GM19455 (cell line): Measurements from ENCODE around the gene STX1A.
A peak's percentile ranks its signal among the peaks of the same experiment; 100 is the strongest.

Experiments used
- ATAC-seq: cut with Tn5 transposase; IDR thresholded peaks from one replicate; pipeline ENCODE4 v1.9.1; 2021; ENCODE audit not compliant: unreplicated experiment

Gene STX1A

DNA sequence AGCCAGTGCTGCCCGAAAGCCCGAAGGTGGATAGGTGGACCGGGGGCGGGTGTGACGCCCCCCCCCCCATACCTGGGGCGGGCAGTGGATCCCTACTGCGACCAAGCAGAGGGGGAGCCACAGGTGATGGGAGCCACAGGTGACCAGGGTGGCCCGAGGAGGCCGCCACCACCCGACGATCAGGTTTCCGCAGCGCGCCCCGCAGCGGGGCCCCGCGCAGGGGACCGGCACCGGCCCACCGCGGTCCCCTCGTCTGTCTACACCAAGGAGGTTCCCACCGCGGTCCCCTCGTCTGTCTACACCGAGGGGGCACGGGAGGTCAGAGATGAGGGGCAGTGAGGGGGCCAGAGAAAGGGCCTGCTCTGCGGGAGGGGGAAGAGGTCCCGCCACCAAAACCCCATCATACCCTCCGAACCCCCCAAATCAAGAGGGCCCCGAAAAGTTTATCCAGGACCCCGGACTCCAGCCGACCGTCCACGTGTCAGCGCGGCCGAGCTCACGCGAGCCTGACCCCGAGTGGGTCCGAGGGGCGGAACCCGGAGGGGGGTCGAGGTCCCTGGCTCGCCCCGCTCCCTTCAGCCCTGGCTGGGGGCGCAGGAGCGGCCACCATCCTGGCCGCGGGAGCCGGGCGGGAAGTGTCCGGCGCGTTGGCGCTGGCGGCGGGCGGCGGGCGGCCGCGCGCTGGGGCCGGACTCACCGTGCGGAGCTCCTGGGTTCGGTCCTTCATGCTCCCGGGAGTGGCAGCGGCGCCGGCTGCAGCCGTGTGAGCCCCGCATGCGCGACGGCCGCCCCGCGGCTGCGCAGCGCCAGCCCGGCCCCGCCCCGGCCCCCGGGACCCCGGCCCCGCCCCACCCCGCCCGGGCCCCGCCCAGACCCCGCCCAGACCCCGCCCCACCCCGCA lies at the start of gene STX1A:
Gene STX1A (minus strand): TSS at position 765 of the 901 bp plus-strand sequence. CDS start 38 bp downstream, at position 727.
- peak; percentile 66 for ATAC-seq

DNA sequence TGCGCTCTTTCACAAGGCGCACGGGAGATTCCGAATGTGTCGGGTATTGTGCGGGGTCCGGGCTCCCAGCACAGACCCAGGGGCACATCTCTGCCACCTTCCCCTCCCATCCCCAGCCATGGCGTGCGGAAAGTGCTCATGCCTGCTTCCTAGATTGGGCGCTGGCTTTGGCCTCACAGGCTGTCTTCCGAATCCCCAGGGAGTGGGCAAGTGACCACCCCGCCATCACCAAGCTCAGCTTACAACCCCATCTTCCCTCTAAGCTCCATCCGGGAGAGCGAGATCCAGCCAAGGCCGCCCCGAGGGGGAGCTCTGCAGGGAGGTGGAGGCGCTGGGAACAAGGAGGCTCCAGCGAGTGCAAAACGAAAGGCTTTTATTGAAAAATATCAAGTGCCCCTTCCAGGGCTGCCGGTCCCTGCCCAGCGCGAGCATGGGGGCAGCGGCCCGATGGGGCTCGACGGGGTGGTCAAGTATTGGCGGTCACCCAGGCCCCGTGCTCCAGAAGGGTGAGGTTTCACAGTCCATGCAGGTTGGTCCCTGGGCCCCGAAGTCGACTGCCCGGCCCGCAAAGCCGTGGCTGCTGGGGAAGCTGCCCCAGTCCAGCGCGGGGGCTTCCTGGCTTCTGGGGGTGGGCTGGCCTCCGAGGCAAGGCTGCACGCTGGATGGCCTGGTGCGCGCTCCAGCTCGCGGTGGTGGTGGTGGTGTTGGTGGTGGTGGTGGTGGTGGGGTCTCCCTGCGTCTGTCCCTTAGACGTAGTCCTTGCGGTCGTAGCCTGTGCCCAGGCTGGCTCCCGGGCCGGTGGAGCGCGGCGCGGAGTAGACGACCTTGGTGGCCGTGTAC lies 49.4 kb upstream of the STX1A start:
- no peak for ATAC-seq

DNA sequence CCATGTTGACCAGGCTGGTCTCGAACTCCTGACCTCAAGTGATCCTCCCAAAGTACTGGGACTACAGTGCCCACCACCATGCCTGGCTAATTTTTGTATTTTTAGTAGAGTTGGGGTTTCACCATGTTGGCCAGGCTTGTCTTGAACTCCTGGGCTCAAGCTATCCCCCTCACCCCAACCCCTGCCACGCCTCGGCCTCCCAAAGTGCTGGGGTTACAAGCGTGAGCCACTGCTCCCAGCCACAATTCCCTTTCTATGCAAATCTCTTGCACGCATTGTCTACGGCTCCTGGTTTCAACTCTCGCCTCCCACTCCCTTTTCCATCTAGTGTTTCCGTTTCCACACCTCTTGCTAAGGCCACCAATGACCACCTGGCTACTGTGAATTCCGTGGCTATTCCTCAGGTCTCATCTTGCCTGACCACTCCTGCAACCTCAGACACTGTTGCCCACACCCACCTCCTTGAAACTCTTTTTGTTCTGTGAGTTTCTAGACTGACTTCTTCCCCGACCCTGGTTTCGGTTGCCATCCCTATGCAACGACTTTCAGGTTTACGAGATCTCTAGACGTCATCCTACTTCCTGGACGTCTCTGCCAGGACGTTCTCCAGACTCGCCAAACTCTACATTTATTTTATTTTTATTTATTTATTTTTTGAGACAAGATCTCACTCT lies 47.2 kb upstream of the STX1A start:
- no peak for ATAC-seq

DNA sequence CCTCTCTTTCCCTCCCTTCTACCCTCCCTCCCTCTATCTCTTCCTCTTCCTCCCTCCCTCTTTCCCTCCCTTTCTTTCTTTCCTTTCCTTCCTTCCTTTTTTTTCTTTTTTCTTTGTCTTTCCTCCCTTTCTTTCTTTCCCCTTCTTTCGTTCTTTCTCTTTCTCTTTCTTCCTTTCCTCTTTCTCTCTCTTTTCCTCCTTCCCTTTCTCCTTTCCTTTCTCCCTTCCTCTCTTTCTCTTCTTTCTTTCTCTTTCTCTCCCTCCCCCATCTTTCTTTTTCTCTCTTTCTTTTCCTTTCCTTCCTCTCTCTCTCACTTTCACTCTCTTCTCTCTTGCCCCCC lies 43.2 kb upstream of the STX1A start:
- no peak for ATAC-seq

DNA sequence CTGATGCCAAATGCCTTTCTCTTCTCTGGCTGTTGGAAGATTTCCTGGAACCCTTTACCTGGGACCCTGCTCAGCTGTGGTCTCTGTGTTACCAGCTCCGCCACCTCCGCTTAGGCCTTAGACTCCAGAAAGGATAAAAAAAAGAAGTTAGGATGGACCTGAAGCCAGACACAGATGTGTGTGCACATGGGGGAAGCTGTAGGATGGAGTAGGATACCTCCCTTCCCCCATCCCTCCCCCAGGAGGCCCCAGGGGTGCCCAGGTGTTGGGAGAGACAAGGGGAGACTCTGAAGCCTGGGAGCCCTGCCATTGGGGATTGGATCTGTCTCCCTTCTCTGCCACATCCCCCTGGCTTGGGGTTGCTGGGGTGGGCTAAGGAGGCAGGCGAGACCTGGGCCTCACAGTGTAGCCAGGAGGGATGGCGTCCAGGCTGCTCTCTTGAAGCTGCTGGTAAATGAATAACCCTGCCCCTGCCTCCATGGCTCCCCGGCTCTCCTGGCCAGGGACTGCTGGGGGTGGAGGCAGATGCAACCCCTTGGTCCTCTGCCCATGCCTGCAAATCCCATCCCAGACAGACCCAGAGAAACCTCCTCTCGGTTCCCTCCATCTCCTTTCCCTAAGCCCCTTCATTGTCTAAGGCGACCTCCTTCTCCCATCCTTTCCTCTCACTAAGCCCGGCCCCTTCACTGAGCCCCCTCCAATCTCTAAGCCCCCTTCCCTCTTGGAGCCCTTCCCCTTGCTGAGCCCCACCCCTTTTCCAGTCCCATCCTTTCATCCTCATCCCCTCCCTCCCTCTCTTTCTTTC lies 42.6 kb upstream of the STX1A start:
- ATAC-seq: no peak

DNA sequence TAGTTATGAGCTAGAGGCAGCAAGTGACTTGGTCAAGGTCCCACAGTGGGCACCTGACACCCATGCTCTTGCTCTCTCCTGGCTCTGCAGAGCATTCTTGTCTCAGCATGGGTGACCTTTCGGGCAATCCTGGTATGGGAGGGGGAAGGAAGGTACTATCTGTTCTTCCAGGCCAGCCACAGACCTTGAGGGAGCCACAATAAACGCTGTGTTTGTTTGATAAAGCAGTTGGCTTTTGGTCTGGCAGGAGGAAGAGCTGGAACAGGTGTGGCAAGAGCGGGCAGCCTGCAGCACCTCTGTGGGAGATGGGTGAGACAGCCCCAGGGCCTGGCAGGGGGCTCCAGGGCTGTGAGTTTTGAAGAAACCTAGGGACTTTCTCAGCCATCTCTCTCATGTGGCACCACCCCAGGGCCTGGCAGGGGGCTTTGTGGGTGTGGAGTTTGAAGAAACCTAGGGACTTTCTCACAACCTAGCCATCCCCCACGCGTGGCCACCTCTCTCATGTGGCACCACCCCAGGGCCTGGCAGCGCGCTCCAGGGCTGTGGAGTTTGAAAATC lies 39.2 kb upstream of the STX1A start:
- no peak for ATAC-seq

DNA sequence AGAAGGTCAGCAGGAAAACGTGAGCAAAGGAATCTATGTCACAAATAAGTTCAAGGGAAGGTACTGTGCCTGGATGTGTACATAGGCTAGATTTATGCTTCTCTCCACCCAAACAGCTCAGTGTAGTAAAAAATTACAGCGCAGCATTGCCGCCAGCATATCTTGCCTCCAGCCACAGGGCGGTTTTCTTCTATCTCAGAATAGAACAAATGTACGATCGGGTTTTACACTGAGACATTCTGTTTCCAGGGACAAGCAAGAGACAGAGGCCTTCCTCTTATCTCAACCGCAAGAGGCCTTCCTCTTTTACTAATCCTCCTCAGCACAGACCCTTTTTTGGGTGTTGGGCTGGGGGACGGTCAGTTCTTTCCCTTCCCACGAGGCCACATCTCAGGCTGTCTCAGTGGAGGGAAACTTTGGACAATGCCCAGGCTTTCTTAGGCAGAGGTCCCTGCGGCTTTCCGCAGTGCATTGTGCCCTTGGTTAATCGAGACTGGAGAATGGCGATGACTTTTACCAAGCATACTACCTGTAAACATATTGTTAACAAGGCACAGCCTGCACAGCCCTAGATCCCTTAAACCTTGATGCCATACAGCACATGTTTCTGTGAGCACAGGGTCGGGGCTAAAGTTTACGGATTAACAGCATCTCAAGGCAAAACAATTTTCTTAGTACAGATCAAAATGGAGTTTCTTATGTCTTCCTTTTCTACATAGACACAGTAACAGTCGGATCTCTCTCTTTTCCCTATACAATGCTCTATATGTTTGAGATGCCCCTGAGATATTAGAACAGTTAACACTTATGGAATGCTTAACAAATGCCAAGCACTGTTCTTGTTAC lies 30.7 kb upstream of the STX1A start:
- ATAC-seq: no peak

DNA sequence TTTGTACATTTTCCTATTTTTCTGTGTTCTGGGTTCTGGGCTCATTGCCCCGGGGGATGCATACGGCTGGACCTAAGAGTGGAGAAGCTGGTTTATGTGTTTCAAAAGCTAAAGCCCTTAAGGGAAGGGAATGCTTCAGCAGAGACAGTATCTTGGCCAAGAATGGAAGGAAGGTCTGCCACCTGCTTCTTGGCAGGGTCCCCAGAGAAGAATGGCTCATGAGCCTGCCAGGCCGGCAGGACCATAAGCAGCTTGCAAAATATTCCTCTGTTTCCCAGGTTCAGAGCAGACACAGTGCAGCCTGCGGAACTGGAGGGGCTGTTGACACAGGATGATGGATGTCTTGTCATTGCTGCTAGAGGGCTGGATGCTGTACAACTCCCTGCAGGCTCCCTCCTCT lies 26.9 kb upstream of the STX1A start:
- no peak for ATAC-seq

DNA sequence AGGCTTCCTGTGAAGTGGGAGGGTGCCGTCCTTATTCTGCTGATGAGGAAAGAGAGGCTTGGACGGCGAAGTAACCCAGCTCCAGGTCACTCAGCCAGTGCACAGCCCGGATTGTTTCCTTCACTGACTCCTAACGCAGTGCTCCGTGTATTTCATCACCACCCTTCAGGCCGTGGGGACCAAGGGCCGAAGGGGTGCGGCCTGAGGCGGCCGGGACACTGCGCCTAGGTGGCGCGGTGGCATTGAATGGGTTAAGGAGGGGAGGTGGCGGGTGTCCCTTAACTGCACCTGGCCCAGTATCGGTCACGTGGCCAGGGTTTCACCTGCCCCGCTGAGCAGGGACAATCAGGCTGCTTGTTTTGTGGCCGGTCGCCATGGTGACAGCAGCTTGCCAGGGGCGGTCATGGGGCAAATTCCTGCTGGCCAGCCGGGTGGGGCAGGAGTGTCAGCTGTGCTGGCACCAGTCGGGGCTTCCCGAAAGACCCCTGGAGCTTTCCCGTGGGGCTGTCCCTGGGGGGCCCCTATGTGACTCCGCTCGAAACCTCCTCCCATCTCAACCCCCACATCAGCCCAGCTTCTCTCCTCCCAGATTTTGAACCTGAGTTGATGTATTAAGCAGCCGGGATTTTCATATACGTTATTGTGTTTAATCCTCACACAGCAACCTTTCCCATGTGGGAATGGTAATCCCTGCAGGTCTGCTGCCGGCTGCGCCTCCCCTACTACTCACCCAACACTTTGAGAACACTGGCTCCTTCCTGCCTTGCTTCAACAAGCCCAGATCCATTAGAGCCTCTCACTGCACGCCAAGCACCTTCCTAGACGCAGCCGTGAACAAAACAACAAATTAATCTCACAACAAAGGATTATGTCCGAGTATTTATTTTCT lies 23.5 kb upstream of the STX1A start:
- ATAC-seq: no peak

DNA sequence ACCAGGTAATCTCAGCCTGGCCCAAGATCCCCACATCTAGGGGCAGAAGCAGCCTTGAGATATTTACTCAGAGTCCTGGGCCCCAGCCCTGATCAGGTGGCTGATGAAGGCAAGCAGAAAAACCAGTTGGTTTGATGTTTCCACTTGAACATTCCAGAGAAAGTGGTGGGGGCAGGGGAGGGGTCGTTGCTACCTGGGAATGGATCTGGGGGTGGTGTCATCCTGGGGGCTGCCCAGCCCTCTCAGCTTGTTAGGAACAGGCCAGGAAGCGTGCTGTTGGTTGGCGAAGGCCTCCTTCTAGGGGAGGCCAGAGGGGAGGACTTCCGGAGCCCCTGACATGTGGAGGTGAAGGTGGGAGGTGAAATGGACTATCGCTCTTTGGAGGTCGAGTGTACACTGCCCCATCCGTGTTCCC lies 22.9 kb upstream of the STX1A start:
- no peak for ATAC-seq

DNA sequence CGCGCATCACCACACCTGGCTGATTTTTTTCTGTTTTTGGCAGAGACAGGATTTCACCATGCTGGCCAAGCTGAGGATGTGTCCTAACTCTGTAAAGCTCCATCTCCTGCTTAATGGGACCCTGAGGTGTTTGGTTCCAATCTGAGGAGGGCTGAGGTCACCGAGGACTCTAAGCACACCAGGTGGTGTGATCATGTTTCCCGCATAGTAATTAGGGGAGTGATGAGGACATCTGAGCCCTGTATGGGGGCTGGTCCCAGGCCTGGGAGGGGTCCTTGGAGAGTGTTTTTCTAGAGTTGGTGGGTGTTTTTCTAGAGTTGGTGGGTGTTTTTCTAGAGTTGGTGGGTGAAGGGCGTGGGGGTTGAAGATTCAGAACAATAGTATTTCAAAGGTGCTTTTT lies 22.1 kb upstream of the STX1A start:
- ATAC-seq: no peak

DNA sequence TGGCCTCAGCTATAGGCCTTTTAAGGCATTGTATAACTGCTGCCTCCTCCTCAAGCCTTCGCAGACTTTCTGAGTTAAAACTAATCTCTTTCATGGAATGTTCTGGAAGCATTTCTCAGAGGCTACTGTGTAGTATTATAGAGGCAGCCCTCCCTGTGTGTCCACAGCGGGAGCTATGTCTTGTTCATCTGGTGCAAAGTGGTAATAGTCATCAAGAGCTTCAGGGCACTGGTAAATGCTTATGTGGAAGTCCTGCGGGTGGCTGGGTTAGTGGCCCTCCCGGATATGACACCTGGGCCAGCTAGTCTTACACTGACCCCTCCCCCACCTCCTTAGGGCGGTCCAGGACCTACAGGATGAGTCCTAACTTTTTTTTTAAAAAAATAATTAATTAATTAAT lies 21.3 kb upstream of the STX1A start:
- ATAC-seq: no peak

DNA sequence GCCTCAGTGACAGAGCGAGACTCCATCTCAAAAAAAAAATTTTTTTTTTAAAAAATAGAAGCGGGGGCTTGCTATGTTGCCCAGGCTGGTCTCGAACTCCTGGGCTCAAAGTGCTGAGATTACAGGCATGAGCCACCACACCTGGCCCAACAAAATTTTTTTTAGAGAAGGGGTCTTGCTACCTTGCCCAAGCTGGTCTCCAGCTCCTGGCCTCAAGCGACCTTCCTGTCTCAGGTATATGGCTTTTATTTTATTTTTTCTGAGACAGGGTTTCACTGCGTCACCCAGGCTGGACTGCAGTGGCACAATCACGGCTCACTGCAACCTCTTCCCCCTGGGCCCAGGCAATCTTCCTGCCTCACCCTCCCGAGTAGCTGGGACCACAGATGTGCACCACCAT lies 20.7 kb upstream of the STX1A start:
- no peak for ATAC-seq

DNA sequence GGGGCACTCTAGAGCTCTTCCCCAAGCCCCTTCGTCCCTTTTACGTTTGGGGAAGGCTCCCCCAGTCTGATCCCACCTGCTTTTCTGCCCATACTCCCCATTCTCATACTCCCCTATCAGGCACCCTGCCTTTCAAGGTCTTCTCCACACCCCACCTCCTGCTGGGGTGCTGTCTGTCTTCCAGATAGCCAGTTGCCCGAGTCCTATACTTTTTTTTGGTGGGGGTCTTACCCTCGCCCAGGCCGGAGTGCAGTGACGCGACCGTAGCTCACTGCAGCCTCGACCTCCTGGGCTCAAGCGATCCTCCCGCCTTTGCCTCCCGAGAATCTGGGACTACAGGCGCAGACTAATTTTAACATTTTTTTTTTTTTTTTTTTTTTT lies 19.9 kb upstream of the STX1A start:
- no peak for ATAC-seq

DNA sequence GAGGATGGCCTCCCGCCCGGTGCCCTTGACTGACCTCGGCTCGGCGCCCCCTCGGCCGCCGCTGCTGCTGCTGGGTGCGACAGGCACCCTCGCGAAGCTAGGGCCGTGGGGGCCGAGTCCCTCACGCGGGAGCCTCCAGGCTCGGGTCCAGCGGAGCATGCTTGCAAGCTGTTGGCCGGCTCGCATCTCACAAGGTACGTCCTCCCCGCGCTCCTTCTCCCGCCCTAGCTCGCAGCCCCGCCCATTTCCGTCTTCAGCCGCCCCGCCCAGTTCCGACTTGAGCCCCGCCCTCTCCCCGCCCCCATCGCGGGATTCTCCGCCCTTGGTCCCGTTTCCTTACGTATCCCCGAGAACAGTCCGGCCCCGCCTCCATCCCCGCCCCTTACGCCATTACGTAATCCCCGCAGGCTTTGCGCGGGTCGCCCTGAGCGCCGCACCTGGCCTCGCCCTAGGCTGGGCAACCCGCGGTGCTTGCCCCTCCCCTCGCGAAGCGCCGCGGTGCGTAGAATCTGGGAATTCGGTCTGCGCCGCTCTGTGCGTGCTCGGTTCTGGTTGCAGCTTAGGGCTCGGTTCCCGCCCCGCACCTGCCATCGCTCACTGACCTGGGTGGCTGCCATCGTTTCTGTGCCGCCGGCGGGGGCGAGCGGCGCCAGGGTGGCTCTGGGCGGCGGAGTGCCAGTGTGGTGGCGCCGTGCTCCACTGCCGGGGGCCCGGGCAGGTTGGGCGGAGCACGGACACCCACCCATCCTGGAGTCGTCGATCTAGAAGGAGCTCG lies 19.3 kb upstream of the STX1A start, which contains the start of gene ABHD11:
Gene ABHD11 (minus strand): TSS at position 191 of the 775 bp plus-strand sequence. CDS start 32 bp downstream, at position 159.
- ATAC-seq: peak; percentile 85

DNA sequence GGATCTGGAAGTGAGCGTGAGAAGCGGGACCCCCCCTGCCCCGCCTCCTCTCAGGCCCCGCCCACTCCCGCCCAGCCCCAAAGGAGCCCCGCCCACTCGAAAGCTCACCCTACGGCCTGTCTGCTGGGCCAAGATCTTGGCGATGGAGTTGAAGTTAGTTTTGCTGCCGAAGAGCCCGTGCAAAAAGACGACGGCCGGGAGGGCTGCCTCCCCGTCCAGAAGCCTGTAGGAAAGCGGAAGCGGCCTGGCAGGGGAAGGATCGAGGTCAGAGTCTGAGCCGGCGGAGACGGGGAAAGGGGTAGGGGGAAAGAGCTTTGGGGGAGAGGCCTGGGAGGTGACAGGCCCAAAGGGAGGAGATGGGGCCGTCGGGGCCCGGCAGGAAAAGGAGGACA lies 18.7 kb upstream of the STX1A start:
- peak; percentile 21 for ATAC-seq

DNA sequence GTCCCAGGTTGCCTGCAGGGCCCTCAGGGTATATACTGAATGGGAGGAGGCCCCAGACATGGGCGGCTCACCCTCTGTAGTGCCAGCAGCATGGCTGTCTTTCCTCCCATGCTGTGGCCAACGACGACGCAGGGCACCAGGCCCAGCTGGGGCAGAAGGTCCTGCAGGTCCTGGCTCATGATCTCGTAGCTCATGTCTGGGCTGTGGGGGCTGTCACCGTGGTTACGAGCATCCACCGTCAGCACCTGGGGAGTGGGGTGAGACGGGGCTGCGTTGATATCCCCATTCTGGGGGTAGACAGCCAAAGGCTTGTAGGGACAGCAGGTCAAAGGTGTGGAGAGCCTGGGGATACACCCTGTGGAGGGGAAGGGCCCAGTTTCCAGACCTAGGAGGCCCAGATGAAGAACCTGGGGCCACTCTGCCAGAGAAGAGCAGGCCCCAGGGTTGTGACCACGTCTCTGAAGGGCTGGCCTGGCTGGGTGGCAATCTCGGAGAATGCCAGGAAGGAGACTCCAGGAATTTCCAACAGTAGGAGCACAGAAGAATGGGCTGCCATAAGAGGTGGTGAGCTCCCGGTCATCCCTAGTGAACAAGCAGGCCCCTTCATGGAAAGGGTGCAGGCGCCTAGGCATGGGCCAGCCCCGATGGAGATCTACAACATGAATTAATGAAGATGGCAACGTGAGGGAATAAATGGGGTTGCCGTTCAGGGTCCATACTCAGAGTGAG lies 18.2 kb upstream of the STX1A start:
- ATAC-seq: no peak
